GM12873 (cell line): ENCODE results near the gene RIMBP2.

Experiments used
- TF ChIP-seq, protein P1 (sequence below): IDR thresholded peaks from 2 replicates; pipeline ENCODE4 v1.5.1; 2012; ENCODE audit warnings: low read depth, mild to moderate bottlenecking, moderate library complexity, low read length, control low read depth; ENCODE audit not compliant: insufficient read depth; ENCODE audit errors: missing control alignments

The RIMBP2 gene

DNA sequence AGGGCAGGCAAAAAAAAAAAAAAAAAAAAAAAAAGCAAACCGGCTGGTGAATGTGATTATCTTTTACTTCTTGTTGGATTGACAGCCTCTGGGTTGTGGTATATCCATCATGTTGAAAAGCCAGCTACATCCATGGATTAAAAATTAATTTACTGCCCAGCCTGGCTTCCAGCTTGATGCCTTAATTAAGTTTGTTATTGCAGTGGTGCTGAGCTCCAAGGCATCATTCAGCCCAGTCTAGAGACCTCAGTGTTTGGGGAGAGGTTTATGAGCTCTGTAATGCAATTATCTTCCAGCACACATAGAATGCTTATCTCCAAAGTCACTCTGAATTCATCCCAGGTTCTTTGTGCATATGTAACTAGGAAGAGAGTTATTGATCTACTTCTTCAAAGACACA lies 114.8 kb downstream of the RIMBP2 start:
- TF ChIP-seq, protein P1, sequence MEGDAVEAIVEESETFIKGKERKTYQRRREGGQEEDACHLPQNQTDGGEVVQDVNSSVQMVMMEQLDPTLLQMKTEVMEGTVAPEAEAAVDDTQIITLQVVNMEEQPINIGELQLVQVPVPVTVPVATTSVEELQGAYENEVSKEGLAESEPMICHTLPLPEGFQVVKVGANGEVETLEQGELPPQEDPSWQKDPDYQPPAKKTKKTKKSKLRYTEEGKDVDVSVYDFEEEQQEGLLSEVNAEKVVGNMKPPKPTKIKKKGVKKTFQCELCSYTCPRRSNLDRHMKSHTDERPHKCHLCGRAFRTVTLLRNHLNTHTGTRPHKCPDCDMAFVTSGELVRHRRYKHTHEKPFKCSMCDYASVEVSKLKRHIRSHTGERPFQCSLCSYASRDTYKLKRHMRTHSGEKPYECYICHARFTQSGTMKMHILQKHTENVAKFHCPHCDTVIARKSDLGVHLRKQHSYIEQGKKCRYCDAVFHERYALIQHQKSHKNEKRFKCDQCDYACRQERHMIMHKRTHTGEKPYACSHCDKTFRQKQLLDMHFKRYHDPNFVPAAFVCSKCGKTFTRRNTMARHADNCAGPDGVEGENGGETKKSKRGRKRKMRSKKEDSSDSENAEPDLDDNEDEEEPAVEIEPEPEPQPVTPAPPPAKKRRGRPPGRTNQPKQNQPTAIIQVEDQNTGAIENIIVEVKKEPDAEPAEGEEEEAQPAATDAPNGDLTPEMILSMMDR: no peak

DNA sequence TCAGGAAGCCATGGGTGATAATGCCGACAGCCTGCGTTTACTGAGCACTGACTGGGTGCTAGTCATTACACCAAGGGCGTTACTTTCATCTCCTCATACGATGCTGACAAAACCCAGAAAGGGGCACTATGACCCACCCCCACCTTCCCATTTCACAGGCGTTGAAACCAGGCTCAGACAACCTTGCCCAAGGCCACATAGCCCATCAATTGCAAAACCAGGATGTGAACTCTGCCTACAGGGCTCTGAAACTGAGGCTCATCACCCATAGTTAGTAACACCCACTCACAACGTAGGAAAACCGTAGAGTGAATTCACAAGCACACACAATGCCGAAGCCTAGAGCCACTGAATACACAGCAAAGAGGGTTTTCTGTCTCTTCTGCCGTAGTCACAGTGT lies 119.9 kb downstream of the RIMBP2 start:
- TF ChIP-seq, protein P1: no peak

DNA sequence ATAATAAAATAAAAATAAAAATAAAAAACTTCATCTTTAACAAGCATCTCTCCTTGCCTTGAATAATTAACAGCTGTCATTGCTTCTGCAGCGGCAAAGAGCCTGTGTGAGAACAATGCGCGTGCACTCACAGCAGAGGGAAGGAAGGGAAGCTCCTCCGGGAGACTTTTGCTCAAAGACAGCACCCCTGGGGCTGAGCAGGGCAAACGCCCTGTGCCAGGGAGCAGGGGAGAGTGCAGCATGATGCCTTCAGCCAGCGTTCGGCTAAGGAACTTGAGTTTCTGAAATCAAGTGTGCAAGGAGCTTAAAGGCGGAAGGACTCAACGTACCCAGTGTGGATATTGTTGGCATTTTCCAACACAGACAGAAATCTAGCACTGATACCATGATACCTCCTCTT lies 120.5 kb downstream of the RIMBP2 start:
- TF ChIP-seq, protein P1: no peak

DNA sequence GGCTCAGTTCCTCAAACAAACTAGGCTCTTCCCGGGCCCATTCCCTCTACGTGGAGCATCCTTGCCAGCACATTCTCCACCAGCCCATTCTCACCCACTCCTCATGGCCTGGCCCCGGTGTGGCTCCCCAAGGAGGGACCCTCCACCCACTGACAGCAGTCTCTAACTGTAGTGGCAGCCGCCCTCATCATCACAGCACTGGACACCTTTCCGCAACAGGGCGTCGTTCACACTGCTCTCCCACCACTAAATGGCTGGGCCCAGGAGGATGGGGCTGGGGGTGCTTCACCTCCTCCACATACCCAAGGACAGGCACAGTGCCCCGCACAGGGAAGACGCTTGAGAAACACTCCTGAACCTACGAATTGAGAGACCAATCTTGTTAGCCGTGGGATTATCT lies 123.0 kb downstream of the RIMBP2 start:
- TF ChIP-seq, protein P1: no peak

DNA sequence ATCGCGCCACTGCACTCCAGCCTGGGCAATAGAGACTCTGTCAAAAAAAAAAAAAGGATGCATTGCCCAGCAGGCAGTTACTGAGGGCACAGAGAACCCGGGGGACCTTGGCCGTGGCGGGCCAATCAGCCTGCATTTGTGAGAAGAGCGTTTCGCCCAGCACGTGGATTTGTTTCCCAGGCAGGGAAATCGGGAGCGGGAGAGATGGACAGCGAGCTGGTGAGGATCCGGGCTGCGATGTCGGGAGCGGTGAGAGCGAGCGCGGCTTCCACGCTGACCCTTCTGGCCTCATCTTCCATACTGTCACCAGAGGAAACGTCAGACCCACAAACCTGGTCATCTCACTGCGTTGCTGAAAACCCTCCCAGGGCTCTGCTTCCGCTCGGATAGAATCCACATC lies 123.5 kb downstream of the RIMBP2 start:
- TF ChIP-seq, protein P1: no peak

DNA sequence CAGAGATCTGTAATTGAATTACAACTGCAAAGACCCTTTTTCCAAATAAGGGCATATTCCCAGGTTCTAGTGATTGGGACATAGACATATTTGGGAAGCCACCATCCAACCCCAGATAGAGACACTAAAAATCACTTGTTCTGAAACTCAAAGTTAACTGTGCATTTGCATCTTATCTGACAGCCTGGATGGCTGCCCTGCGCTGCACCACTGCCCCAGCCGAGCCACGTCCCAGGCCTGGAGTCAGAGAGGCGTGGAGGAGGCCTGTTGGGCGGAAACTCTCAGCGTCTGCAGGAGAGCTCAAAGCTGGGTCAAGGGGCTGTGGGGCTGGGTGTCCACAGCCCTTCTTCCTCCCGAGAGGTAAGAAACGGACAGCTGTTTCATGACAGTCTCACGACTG lies 124.4 kb downstream of the RIMBP2 start:
- TF ChIP-seq, protein P1: no peak

DNA sequence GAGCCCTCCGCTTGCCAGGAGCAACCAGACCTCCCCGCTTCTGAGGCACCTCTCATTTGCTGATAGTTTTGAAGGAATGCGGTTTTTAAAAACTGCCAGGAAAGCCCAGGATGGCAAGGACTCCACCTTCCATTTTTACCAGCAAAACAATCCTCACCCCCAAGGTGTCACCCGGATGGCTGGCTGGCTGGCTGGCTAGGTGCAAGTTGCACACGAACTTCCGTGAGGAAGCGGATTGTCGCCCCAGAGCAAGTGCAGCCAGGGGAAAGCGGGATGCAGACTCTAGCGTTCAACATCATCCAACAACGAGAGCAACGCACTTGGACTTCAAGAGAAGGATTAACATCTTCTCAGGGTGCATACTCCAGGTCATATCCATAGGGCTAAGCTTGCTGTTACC lies 125.4 kb downstream of the RIMBP2 start:
- TF ChIP-seq, protein P1: no peak
